ENCODE data around the gene GATC.

Gene GATC, protein sequence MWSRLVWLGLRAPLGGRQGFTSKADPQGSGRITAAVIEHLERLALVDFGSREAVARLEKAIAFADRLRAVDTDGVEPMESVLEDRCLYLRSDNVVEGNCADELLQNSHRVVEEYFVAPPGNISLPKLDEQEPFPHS

DNA sequence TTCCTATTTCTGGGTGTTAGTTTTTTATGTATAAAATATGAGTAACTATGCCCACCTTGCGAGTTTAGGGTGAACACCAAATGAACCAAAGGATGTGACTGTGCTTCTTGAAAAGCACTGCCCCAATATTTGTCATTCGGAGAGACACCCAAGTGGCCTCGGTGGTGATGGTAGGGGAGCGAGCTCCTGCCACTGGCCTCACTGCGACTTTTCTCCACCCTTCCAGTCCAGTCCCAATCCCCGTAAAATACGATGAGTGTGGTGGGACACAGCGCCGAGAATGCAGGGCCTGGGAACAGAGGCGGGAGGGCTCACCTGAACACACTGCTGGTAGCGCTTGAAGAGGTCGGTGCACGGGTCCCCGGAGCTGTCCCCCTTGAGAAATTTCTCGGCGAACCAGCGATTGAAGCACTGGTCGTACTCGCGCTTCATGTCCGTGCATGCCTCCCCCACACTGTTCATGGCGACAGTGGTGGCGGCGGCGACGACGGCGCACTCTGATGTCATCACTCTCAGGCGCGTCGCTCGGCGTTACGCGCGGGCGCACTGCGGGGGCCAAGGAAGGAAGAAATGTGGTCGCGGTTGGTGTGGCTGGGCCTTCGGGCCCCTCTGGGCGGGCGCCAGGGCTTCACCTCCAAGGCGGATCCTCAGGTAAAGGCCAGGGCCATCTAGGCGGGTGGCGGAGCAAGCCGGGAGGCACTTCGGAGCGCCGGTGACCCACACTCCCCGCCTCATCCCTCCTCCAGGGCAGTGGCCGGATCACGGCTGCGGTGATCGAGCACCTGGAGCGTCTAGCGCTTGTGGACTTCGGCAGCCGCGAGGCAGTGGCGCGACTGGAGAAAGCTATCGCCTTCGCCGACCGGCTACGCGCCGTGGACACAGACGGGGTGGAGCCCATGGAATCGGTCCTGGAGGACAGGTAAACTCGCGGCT lies at the start of gene GATC, which contains the start of gene TRIAP1:
GATC (plus strand) TSS at position 534 of the 933 bp plus-strand sequence; CDS start at position 571, 37 bp downstream.
TRIAP1 (minus strand) TSS at position 474 of the 933 bp plus-strand sequence; CDS start at position 462, 12 bp downstream.
- peak; percentile 81 for DNase-seq (ENCODE audit: low read depth)

DNA sequence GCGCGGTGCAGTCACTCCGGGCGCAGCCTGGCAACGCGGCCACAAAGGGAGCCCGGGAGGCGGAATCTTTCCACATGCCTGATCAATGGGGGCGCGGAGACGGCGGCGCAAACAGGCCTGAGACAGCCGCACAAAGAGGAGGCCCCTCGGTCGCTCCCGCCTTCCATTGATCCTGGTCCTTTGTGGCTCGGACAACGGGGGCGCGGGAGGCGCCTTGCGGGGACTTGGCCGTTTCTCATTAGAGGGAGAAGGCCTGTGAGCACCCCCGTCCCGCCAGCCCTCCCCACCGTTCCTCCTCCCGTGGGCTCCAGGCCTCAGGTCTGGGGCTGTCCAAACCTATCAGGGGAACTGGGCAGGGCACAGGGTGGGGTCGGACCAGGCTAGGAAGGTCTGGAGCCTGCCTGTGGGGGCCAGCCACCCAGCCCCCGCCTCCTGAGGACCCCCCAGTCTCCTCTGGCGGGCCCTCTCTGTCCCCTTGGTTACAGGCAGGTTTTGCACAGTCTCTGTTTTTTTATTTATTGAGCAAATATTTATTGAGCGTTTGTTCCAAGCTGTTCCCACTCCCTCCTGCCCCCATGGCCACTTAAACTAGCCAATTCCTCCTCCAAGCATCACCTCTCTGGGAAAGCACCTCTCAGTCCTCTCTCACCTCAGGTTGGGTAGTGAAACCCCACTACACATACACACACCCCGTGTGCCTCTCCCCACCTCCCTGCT lies 48.3 kb upstream of the GATC start:
- DNase-seq (ENCODE audit: low read depth), result no peak

DNA sequence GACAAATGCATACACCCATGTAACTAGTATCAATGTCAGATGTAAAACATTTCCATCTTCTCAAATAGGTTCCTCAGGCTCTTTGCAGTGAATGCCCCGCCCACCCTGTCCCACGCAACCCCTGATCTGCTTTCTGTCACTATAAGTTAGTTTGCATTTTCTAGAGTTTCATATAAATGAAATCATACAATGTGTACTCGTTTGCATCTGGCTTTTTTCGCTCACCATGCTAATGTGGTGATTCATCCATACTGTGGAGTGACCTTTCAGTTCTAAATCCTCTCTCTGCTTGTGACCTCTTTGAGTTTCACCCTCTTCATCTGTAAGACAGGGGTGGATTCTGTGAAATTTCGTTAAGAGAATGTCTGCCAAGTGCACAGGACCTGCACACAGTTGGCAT lies 46.7 kb upstream of the GATC start:
- no peak for DNase-seq (ENCODE audit: low read depth)

DNA sequence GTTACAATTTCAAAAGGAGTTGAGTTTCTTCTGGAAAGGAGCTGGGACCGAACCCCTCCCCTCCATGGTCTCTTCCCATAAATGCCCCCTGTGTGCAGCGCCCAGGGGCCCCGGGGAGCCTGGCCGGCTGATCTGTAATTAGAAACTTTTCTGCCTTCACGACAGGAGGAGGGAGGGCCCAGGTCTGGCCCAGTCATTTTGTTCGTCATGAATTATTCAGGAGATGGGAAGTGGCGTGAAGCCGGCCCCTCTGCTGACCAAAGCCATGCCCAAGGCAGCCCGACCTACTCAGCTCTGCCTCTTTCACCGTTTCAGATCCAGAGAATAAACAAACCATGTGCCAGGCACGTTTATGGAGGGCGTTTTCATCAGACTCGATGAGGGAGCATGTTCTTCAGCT lies 44.0 kb upstream of the GATC start:
- no peak for DNase-seq (ENCODE audit: low read depth)

DNA sequence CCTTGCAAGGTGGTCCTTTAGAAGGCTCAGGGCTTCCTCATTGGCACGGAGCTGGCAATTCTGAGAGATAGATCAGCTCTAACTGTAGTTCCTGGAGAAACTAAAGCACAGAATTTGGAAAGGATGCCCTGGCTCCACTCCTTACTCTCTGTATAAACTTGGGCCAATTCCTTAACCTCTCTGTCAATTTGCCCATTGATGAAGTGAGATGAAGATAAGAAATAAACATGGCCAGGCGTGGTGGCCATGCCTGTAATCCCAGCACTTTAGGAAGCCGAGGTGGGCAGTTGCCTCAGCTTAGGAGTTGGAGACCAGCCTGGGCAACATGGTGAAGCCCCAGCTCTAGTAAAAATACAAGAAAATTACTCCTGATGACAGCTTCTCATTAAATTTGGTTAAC lies 42.4 kb upstream of the GATC start:
- no peak for DNase-seq (ENCODE audit: low read depth)

DNA sequence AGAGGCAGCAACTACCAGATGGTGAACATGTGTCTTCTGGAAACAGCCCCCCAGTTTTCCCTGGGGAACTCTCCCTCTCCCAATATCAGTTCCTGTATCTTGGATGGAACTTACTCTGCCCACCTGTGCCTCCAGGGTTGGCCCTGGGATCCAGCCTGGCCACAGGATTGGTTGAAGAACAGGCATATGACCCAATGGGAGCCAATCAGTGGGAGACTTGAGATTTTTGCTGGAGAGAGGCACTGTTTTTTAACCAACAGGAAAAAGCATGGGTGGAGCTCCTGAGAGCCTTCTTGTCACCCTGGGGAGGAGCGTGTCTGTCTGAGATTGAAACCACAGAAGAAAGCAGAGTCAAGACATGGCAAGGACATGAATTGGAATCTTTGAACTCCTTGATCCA lies 42.0 kb upstream of the GATC start:
- no peak for DNase-seq (ENCODE audit: low read depth)

DNA sequence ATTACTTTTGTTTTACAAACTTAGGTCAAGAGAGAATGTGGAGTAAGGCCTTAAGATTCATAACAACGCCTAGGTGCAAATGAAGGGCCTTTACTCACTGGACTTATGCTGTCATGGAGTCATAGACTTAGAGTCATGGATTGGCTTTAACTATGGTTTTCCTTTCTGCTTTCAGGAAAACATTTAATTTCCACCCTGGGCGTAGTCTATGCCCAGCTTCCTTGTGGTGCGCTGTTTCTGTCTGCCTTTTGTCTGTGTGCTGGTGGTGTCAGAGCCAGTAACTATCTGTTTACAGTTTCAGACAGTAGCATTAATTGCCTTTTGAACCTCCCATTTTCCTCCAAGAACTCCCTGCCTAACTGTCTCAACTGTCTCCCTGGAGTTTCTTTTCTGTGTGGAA lies 40.2 kb upstream of the GATC start:
- no peak for DNase-seq (ENCODE audit: low read depth)

DNA sequence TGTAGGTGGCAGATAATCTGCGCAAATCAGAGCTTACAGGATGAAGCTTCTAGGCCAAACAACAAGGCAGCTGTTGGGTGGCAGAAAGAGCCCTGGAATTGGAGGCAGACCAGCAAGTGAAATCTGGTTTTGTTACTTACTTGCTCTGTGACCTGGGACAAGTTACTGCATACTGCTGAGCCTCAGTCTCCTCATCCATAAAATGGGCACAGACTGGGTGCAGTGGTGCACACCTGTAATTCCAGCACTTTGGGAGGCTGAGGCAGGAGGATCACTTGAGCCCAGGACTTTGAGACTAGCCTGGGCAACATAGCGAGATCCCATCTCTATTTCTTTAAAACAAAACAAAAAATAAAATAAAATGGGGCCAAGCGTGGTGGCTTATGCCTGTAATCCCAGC lies 39.7 kb upstream of the GATC start:
- DNase-seq (ENCODE audit: low read depth), result no peak

DNA sequence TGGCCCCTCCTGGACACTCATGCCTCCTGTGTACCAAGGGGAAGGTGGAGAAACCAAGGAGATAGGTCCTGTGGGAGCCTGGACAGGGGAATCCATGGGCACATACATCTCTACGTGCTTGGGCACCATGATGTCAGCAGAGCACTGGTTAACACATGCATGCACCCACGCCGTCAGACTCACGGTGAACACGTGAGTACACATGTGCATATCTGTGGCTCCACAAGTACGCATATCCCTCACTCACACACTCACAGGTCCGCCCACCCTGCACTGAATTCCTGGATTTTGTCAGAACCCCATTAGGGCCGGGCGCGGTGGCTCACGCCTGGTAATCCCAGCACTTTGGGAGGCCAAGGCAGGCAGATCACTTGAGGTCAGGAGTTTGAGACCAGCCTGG lies 37.5 kb upstream of the GATC start:
- no peak for DNase-seq (ENCODE audit: low read depth)

DNA sequence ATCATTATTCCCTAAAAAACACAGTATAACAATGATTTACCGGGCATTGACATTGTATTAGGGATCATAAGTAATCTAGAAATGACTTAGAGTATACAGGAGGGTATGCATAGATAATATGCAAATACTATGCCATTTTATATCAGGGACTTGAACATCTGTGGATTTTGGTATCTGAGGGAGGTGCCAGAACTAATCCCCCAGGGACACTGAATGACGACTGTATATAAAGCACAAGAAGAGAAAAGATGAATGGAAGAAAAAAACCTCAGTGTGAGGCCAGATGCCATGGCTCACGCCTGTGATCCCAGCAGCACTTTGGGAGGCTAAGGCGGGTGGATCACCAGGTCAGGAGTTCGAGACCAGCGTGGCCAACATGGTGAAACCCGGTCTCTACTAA lies 33.8 kb upstream of the GATC start:
- no peak for DNase-seq (ENCODE audit: low read depth)

DNA sequence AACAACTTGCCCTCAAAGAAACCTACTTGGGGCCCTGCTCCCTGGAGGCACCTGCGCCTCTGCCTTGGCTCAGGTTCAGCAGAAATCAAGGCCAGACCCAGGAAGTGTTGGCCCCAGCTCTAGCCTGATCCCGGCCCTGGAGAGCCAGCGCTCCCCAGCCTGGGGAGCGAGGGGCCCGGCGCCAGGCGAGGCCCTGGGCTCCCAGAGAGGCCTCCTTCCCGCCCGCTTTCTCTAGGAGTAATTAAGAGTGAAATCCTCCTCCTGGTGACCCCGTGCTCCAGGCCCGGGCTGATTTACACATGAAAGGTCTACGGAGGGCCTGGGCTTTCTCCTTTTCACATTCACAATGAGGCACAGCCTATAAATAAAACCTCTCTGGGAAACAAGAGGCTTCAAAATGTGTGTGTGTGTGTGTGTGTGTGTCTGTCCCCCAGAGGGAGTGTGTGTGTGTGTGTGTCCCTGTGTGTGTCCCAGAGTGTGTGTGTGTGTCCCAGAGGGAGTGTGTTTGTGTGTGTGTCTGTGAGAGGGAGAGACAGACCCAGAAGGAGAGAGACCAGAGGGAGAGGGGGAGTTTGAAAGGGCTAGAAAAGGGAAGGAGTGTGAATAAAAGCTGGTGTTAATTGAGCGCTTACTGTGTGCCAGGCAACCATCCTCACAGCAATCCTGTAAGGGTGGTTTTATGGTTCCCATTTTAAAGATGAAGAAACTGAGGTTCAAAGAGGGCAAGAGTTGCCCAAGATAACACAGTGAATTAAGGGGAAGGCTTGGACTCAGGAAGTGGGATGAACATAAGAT lies 32.1 kb upstream of the GATC start:
- no peak for DNase-seq (ENCODE audit: low read depth)

DNA sequence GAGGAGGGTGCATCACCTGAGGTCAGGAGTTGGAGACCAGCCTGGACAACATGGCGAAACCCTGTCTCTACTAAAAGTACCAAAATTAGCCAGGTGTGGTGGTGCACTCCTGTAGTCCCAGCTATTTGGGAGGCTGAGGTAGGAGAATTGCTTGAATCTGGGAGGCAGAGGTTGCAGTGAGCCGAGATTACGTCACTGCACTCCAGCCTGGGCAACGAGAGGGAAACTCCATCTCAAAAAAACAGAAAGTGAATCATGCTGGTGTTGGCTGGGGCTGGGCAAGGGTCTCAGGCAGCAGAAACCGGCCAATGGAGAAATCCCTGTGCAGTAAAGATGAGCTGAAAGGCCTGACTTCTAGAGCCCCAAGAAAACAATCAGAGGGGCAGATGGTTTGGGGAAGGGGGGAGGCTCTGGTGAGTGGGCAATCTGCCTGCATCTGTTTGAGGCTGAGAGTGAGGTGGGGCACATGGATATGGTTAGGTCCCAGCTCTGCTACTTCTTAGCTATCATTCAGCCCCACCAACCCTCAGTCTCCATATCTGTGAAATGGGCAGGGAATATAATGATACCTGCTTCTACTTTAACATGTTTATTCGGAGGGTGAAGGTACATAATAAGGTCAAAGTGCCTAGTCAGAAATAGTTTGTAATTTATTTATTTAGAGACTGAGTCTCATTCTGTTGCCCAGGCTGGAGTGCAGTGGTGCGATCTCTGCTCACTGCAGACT lies 29.6 kb upstream of the GATC start:
- no peak for DNase-seq (ENCODE audit: low read depth)

DNA sequence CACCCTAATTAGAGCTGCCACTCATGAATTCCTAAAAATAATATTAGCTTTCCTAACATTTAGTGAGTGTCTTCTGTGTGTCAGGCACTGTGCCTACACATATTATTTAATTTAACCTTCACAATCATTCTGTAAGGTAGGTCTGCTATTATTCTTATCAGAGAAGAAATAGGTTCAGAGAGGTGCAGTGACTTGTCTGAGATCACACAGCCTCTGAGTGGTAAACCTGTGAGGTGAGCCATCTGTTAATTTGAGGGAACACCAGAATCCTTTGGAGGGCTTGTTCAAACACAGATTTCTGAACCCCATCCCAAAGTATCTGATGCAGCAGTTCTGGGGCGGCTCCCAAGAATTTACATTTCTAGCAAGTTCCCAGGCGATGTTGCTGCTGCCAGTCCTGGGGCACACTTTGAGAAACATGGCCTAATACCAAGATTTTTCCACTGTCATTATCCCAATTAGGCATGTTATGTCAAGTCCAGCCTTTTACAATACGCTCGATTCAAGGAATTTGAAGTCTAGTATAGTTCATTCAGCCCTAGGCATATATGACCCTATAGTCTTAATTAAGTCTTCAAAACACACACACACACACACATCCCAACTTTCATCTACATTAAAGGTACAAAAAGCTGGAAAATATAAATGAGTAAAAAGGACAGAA lies 28.2 kb upstream of the GATC start:
- no peak for DNase-seq (ENCODE audit: low read depth)

DNA sequence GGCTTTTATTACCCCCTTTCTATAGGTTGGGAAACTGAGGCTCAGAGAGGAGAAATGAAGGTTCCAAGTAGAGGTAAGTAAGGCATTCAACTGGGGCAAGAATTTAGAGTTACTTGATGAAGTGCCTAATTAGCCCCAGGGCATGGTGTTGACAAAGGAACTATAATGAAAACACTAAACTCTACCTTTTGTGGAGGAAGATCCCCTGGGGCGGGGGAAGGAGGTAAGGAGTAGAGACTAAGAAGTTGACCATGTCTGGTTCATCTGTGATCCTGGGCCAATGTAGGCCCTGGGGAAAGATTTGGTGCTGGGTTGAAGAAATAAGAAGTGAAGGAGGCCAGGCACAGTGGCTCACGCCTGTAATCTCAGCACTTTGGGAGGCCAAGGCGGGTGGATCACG lies 24.5 kb upstream of the GATC start:
- no peak for DNase-seq (ENCODE audit: low read depth)

DNA sequence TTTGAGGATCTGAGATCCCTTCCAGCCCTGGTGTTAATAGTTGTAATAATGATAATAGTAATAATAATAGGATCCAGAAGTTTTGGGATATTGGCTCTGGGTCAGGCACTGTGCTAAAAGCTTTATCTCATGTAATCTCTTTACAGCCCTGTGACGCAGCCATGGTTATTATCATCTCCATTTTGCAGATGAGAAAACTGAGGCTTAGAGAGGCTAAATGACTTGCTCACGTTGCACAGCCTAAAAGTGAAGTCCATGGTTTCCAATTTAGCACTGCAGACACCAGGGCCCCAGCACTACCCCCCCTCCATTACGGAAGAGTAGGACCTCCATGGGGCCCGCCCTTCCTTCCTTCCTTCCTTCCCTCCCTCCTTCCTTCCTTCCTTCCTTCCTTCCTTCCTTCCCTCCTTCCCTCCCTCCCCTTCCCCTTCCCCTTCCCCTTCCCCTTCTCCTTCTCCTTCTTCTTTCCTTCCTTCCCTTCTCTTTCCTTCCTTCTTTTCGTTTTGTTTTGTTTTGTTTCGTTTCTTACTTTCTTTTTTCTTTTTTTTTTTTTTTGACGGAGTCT lies 23.3 kb upstream of the GATC start:
- no peak for DNase-seq (ENCODE audit: low read depth)

DNA sequence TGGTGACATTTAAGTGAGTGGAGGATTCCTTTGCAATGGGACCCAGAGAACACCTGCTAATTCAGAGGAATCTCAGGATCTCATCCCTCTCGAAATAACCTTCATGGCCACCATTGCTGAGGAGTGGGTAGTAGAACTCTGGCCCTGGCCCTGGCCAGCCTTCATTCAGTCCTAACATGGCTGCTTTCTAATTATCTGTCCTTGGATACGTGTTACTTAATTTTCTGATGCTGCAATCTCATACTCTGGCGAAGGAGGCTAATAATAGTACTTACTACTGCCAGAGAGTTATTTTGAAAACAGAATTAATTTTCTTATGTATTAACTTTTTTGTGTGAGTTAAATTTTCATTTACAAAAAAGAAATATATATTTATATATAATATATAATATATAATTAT lies 20.4 kb upstream of the GATC start:
- no peak for DNase-seq (ENCODE audit: low read depth)

DNA sequence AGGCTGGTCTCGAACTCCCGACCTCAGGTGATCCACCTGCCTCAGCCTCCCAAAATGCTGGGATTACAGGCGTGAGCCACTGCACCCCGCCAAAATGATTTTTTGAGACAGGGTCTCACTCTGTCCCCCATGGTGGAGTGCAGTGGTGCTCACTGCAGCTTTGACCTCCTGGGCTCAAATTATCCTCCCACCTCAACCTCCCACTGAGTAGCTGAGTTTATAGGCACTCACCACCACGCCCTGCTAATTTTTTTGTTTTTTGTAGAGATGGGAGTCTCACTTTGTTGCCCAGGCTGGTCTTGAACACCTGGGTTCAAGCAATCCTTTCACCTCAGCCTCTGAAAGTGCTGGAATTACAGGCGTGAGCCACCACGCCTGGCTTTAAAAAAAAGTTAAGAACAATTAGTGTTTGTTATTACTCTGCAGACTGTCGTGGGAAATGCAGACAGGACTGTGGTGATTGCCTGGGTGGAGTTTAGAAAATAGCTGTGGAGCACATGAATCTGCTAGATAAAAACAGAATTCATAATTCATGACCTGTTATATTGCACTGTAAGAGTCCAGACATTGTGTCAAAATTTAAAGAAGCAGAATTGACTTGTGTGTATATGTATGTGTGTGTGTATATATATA lies 17.5 kb upstream of the GATC start:
- DNase-seq (ENCODE audit: low read depth), result no peak

DNA sequence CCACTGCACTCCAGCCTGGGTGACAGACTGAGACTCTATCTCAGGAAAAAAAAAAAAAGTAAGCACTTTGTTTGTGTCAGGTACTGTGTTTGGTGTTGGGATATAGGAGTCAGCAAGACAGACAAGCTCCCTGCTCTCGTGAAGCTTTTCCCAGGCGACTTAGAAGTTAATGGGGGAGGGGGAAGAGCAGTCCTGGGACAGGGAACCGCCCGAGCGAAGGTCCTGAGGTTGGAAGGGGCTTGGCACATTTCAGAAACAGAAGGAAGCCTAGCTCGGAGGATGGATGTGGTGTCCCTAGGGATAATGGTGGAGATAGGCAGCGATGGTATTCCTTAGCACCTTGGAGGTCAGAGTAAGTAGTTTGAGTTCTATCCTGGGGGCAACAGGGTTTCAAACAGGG lies 16.9 kb upstream of the GATC start:
- DNase-seq (ENCODE audit: low read depth), result no peak

DNA sequence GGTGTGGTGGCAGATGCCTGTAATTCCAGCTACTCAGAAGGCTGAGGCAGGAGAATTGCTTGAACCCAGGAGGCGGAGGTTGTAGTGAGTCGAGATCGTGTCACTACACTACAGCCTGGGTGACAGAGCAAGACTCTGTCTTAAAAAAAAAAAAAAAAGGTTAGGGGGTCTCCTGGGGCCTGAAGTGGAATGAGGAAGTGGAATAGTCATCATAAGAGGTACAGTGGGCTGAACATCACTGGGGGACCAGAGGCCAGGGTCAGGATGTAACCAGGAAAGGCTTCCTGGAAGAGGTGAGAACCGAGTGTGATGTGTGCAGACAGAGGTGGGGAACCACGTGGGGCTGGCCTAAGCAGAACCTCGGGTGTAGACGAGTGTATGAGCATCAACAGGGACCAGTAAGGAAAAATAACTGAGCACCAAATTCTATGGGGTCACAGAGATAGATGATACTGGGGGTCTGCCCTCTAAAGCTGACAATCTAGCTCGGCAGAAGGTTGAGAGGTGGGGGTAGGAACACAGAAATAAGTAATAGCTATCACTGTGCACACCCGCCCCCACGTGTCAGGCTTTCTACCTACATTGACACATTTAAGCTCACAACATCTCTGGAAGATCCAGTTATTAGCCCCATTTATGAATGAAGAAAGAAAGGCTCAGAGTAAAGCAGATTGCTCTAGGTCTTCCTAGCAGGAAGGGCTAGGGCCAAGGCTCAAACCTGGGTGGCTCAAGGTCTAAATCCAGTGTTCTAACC lies 13.3 kb upstream of the GATC start:
- DNase-seq (ENCODE audit: low read depth), result no peak
